ENCODE results near the gene TUBGCP6. TPM values are rescaled to one million over a fixed set of nuclear protein-coding genes. Genes with fewer than 3 reads are reported as not detected.
A peak's percentile ranks its signal among the peaks of the same experiment; 100 is the strongest.

TUBGCP6 gene
- polyA plus RNA-seq, 3 donors: 3.7 to 72.8 (median 4.3) TPM

DNA sequence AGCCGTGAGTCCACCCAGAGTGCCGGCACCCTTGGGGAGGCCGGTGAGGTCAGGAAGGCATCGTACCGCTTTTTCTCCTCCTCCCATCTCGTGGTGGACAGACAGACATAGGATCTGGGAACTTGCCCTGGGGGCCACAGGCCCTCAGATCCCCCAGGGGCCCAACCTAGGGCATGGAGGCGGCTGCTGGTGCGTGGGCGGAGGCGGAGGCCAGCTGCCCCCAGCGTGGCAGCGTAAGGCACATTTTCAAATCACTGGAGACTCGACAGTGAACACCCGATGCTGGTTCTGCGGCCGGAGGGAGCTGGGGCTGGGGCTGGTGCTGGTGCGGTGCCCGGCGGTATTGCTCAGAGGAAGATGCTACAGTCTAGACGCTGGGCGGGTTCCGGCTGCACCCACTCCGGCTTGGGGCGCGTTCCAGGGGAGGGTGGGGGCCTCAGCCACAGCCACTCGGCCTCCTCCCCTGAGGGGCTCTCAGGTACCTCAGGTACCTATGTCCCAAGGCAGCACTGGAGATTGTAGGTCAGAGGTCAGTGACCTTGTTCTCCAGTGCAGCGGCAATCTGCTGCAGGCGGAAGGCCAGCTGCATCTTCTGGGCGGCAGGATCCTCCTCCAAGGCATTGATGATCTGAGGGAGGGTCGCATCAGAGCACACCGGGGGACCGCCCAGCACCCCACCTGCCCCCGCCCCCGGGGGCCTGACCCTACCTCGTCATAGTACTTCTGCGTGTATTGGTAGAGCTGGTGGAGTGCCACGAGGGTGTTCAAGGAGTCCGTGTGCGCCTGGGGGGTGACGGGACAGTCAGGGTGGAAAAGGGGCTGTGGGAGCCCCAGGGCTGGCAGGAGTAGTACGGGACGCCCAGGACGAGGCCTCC is 30.6 kb upstream of the TUBGCP6 start:
- 92% methylated on average over 35 of the region's 43 CpGs for WGBS (ENCODE audit: insufficient coverage)
- Mint-ChIP-seq H3K4me1 (peaks cover 20% of the 10 kb centered on the region), H3K36me3 (peaks cover 45 to 69% of the 10 kb centered on the region in 2 donors), H3K27me3 (ENCODE audit: low read depth in 3 of 3) (peaks cover 13 to 30% (median 23%) of the 10 kb centered on the region in 3 donors), H3K27ac (no peak overlapping the region), H3K4me3 (no peak overlapping the region), H3K9me3 (peaks cover 0 to 3% (median 0%) of the 10 kb centered on the region in 7 donors)
- DNase-seq: no peak
- intact Hi-C loops (cut with micrococcal nuclease): loop anchor here (1.0 to 5.0 kb wide), 4 partner anchors 51 to 67 kb away; partner anchors contain the start of genes DENND6B (in 2 of the 2) and PPP6R2 (in 1 of the 2)
- H4K20me1 ChIP-seq (ENCODE audit: insufficient read depth, low read length): peaks cover 94% of the 10 kb centered on the region
- no peaks in the 10 kb centered on the region for H3K9me3 ChIP-seq (replicated peaks in 1 of 2; ENCODE audit: control insufficient read depth in 1 of 2, insufficient read depth in 1 of 2, low read length in 2 of 2)
- H3K4me1 ChIP-seq (ENCODE audit: control insufficient read depth in 1 of 2, insufficient read depth in 2 of 2, low read length in 2 of 2): peaks cover 17 to 25% of the 10 kb centered on the region in 2 donors
- no peak overlapping the region for H2AFZ ChIP-seq (ENCODE audit: insufficient read depth, low read depth, low read length, poor library complexity, severe bottlenecking)
- no peak overlapping the region for H3K27ac ChIP-seq (ENCODE audit: low read depth in 1 of 2, low read length in 2 of 2)
- H3K79me2 ChIP-seq (ENCODE audit: insufficient read depth, low read length): no peaks in the 10 kb centered on the region
- H3K4me2 ChIP-seq (replicated peaks; ENCODE audit: extremely low read depth, low read length, poor library complexity, severe bottlenecking): no peak overlapping the region
- no peak overlapping the region for H3K4me3 ChIP-seq (replicated peaks in 1 of 3; ENCODE audit: low read depth in 2 of 3, low read length in 3 of 3)
- H3K9ac ChIP-seq (ENCODE audit: insufficient read depth, low read length, poor library complexity, severe bottlenecking): no peak overlapping the region
- TF ChIP-seq, protein P1, sequence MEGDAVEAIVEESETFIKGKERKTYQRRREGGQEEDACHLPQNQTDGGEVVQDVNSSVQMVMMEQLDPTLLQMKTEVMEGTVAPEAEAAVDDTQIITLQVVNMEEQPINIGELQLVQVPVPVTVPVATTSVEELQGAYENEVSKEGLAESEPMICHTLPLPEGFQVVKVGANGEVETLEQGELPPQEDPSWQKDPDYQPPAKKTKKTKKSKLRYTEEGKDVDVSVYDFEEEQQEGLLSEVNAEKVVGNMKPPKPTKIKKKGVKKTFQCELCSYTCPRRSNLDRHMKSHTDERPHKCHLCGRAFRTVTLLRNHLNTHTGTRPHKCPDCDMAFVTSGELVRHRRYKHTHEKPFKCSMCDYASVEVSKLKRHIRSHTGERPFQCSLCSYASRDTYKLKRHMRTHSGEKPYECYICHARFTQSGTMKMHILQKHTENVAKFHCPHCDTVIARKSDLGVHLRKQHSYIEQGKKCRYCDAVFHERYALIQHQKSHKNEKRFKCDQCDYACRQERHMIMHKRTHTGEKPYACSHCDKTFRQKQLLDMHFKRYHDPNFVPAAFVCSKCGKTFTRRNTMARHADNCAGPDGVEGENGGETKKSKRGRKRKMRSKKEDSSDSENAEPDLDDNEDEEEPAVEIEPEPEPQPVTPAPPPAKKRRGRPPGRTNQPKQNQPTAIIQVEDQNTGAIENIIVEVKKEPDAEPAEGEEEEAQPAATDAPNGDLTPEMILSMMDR (IDR thresholded peaks at IDR 0.05): no peak
- peaks cover 9 to 19% of the 10 kb centered on the region in 2 donors for H3K27me3 ChIP-seq (ENCODE audit: control insufficient read depth in 2 of 2, insufficient read depth in 2 of 2, low read length in 2 of 2)
- H3K36me3 ChIP-seq (replicated peaks in 1 of 2; ENCODE audit: control insufficient read depth in 1 of 2, insufficient read depth in 2 of 2, low read length in 2 of 2): peaks cover 58 to 61% of the 10 kb centered on the region in 2 donors

DNA sequence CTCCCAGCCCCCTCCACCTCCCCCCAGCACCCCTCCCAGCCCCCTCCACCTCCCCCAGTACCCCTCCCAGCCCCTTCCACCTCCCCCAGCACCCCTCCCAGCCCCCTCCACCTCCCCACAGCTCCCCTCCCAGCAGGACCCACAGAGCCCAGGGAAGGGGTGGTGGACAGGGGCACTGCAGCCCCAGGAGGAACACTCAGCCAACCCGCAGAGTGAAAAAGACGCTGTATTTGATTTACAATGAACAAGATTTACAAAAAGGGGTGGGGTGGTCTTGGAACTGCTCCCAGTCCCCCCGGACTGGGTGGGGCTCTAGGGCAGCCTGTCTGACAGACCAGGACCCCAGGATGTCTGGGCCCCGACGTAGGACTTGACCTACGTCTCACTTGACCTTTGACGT is 29.9 kb upstream of the TUBGCP6 start:
- Histone ChIP-seq H3K4me2 (replicated peaks; ENCODE audit: extremely low read depth, low read length, poor library complexity, severe bottlenecking) (no peak overlapping the region), H2AFZ (ENCODE audit: insufficient read depth, low read depth, low read length, poor library complexity, severe bottlenecking) (no peak overlapping the region), H3K27me3 (ENCODE audit: control insufficient read depth in 2 of 2, insufficient read depth in 2 of 2, low read length in 2 of 2) (peaks cover 9 to 22% of the 10 kb centered on the region in 2 donors), H3K36me3 (replicated peaks in 1 of 2; ENCODE audit: control insufficient read depth in 1 of 2, insufficient read depth in 2 of 2, low read length in 2 of 2) (peaks cover 52 to 54% of the 10 kb centered on the region in 2 donors), H4K20me1 (ENCODE audit: insufficient read depth, low read length) (peaks cover 89% of the 10 kb centered on the region), H3K79me2 (ENCODE audit: insufficient read depth, low read length) (no peaks in the 10 kb centered on the region), H3K9ac (ENCODE audit: insufficient read depth, low read length, poor library complexity, severe bottlenecking) (no peak overlapping the region), H3K4me1 (ENCODE audit: control insufficient read depth in 1 of 2, insufficient read depth in 2 of 2, low read length in 2 of 2) (peaks cover 20 to 32% of the 10 kb centered on the region in 2 donors), H3K9me3 (replicated peaks in 1 of 2; ENCODE audit: control insufficient read depth in 1 of 2, insufficient read depth in 1 of 2, low read length in 2 of 2) (peaks cover 0 to under 1% of the 10 kb centered on the region in 2 donors), H3K27ac (ENCODE audit: low read depth in 1 of 2, low read length in 2 of 2) (no peak overlapping the region), H3K4me3 (replicated peaks in 1 of 3; ENCODE audit: low read depth in 2 of 3, low read length in 3 of 3) (no peak overlapping the region)
- TF ChIP-seq, protein P1 (IDR thresholded peaks at IDR 0.05): no peak
- Mint-ChIP-seq H3K4me3 (no peak overlapping the region), H3K9me3 (peaks cover 0 to 3% (median 0%) of the 10 kb centered on the region in 7 donors), H3K4me1 (peaks cover 20% of the 10 kb centered on the region), H3K27me3 (ENCODE audit: low read depth in 3 of 3) (peaks cover 13 to 34% (median 24%) of the 10 kb centered on the region in 3 donors), H3K36me3 (peaks cover 41 to 63% of the 10 kb centered on the region in 2 donors), H3K27ac (peak overlapping the region in 1 of 7 donors; percentile 30)
- 87% methylated on average over 5 of the region's 7 CpGs for WGBS (ENCODE audit: insufficient coverage)
- DNase-seq: no peak
- intact Hi-C loops (cut with micrococcal nuclease): loop anchor here in 1 of 2 donors (5.0 kb wide), 2 partner anchors 53 to 68 kb away; partner anchors contain the start of genes DENND6B and PPP6R2

Data from CD14-positive monocyte (primary cell).